ACHN (cell line): Measurements from ENCODE around the gene CNIH2.
"Not testable (repeated sequence)": the region's sequence is repeated elsewhere in the genome, so short reads cannot be mapped to it uniquely, and the experiment has no call there.

Experiments
- DNase-seq: peaks from one replicate; pipeline ENCODE4 v3.0.0-alpha.2; 2015
- in situ Hi-C: cut with HindIII; loops from 2 replicates; pipeline ENCODE4 v1.10.0; 2017; ENCODE audit warnings: low sequenced_read_pairs, low pct_ligation_motif_present, low pct_unique_long_range_greater_than_20kb

Gene CNIH2

GRCh38 chr11:66310324-66310723 is 32.3 kb downstream of the CNIH2 start:
- DNase-seq = no peak
- in situ Hi-C loops = no loop called here

GRCh38 chr11:66310803-66311440 is 32.9 kb downstream of the CNIH2 start:
- in situ Hi-C loops, DNase-seq: not testable (repeated sequence)

- in situ Hi-C loops = no loop called here
- no peak for DNase-seq
Observed at GRCh38 chr11:66311470-66311964, 33.5 kb downstream of the CNIH2 start.

GRCh38 chr11:66311965-66312548 is 34.1 kb downstream of the CNIH2 start:
- DNase-seq = peak; percentile 91
- in situ Hi-C loops = no loop called here

GRCh38 chr11:66312549-66313320 is 34.8 kb downstream of the CNIH2 start:
- DNase-seq = peak; percentile 96
- in situ Hi-C loops = no loop called here

GRCh38 chr11:66313321-66314185 is 35.6 kb downstream of the CNIH2 start:
- in situ Hi-C loops = no loop called here
- DNase-seq = no peak

- in situ Hi-C loops = no loop called here
- DNase-seq = no peak
Observed at GRCh38 chr11:66314186-66314501, 36.2 kb downstream of the CNIH2 start.

GRCh38 chr11:66314561-66315497 is 36.9 kb downstream of the CNIH2 start:
- no peak for DNase-seq
- in situ Hi-C loops = no loop called here

GRCh38 chr11:66315498-66315885 is 37.5 kb downstream of the CNIH2 start:
- DNase-seq = no peak

GRCh38 chr11:66315921-66316811 is 38.2 kb downstream of the CNIH2 start:
- DNase-seq = no peak
- in situ Hi-C loops = no loop called here

More at GRCh38 chr11:66315498-66315885, 37.5 kb downstream of the CNIH2 start:
- in situ Hi-C loops = no loop called here

GRCh38 chr11:66316849-66317251 is 38.9 kb downstream of the CNIH2 start, which contains the start of gene CD248:
Gene CD248, minus strand, starts transcription at chr11:66317044. Its CDS starts 17 bp downstream, at chr11:66317027.
- in situ Hi-C loops = no loop called here
- no peak for DNase-seq

GRCh38 chr11:66317322-66317722 is 39.3 kb downstream of the CNIH2 start:
- DNase-seq = no peak
- in situ Hi-C loops = no loop called here

GRCh38 chr11:66317723-66318599 is 40.0 kb downstream of the CNIH2 start:
- in situ Hi-C loops = no loop called here
- DNase-seq = no peak

- no peak for DNase-seq
- in situ Hi-C loops = no loop called here
Observed at GRCh38 chr11:66318600-66318970, 40.6 kb downstream of the CNIH2 start.

GRCh38 chr11:66320289-66320688 is 42.3 kb downstream of the CNIH2 start:
- DNase-seq, in situ Hi-C loops: not testable (repeated sequence)

GRCh38 chr11:66320748-66321147 is 42.8 kb downstream of the CNIH2 start:
- DNase-seq, in situ Hi-C loops: not testable (repeated sequence)
